ENCODE results near the gene COPZ1. TPM values are rescaled to one million over a fixed set of nuclear protein-coding genes. Genes with fewer than 3 reads are reported as not detected.
A peak's percentile ranks its signal among the peaks of the same experiment; 100 is the strongest.
"Not testable (repeated sequence)": the region's sequence is repeated elsewhere in the genome, so short reads cannot be mapped to it uniquely, and the experiment has no call there.

COPZ1 gene, protein sequence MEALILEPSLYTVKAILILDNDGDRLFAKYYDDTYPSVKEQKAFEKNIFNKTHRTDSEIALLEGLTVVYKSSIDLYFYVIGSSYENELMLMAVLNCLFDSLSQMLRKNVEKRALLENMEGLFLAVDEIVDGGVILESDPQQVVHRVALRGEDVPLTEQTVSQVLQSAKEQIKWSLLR
- 273 and 325 TPM in 2 replicates for total RNA-seq (2014; rRNA removed; shearing (Covaris generic))
- 216 and 226 TPM in 2 replicates for polyA plus RNA-seq (2015; cell fraction: cytosol; rRNA removed)
- 95.6 and 116 TPM in 2 replicates for polyA plus RNA-seq (2015; cell fraction: nucleus; rRNA removed)

DNA sequence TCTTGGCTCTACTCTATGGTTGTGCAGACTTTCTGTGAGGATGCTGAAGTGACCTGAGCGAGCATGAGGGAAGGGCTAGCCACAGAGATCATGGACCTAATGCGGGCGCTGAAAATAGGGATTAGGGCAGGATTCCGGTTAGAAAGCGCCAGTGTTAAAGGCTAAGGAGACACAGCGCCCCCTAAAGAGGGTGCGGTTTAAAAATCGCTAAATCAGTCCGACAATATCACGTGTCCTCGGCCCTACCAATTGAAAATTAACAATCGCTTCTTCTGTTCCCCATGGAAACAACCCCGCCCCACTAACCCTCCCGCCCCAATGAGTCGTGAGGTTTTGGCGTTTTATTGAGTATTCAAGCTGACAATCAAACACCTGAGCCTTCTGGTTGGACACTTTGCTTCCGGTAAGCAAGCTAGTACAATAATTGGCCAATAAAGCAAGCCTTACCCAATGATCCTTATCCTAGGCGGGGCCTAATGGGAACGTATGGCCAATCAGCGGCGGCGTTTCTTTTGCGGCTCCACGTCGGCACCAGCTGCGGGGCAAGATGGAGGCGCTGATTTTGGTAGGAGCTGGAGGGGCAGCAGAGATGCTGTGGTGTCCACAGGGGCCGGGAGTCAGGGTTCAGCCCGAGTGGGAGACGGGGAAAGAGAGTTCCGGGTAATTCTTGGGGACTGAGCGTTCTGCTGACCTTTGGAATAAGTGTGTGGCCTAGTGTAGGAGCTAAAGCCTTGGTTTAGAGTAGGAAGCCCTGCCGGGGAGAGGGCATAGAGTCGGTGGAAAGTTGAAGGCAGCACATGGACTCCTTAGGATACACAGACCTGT, at the start of gene COPZ1:
Gene COPZ1, plus strand, starts transcription at position 515 of the 825 bp plus-strand sequence. Its CDS starts 33 bp downstream, at position 548.
- DNase-seq (ENCODE audit: low read depth, low spot score) = peak; percentile 100
- in situ Hi-C loops (cut with HindIII; ENCODE audit: low pct_unique_long_range_greater_than_20kb, low sequenced_read_pairs) = no loop called here

DNA sequence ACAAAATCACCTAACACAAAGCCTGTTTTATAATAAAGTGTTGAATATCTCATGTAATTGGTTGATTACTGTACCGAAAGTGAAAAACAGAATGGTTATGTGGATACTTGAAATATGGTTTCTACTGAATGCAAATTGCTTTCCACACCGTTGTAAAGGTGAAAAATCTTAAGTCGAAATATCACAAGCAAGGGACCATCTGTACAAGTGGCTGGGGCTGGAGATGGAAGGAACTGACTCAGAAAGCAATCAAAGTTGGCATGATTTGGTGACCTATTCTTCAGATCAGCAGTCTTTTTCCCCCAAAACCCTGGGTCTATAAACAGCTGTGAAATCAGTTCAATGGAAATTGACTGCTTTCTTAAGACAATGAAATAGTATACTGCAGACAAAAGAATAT, 48.6 kb upstream of the COPZ1 start:
- no peak for DNase-seq (ENCODE audit: low read depth, low spot score)
- in situ Hi-C loops (cut with HindIII; ENCODE audit: low pct_unique_long_range_greater_than_20kb, low sequenced_read_pairs) = no loop called here

- no peak for DNase-seq (ENCODE audit: low read depth, low spot score)
- in situ Hi-C loops (cut with HindIII; ENCODE audit: low pct_unique_long_range_greater_than_20kb, low sequenced_read_pairs) = no loop called here
These were observed 47.1 kb upstream of the COPZ1 start for GRCh38 chr12:54277823-54278276.

DNA sequence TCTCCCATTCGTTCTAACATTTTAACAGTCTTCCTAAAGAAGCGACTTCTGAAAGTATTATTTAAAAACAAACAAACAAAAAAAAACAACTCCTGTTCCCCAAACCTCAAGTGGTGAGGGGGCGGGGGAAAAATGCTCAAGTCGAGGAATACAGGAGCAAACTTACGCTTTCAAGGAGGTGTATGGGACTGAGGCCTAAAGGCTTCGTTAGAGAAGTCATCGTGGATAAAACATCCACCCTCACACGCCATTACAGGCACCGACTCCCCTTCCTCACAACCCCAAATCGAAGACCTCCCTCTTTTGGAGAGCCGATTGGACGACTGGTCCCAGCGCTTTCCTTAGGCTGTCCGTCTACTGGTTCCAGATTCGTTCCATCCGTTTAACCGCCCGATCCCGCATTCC, 45.7 kb upstream of the COPZ1 start:
- DNase-seq (ENCODE audit: low read depth, low spot score) = no peak
- in situ Hi-C loops (cut with HindIII; ENCODE audit: low pct_unique_long_range_greater_than_20kb, low sequenced_read_pairs) = no loop called here

DNA sequence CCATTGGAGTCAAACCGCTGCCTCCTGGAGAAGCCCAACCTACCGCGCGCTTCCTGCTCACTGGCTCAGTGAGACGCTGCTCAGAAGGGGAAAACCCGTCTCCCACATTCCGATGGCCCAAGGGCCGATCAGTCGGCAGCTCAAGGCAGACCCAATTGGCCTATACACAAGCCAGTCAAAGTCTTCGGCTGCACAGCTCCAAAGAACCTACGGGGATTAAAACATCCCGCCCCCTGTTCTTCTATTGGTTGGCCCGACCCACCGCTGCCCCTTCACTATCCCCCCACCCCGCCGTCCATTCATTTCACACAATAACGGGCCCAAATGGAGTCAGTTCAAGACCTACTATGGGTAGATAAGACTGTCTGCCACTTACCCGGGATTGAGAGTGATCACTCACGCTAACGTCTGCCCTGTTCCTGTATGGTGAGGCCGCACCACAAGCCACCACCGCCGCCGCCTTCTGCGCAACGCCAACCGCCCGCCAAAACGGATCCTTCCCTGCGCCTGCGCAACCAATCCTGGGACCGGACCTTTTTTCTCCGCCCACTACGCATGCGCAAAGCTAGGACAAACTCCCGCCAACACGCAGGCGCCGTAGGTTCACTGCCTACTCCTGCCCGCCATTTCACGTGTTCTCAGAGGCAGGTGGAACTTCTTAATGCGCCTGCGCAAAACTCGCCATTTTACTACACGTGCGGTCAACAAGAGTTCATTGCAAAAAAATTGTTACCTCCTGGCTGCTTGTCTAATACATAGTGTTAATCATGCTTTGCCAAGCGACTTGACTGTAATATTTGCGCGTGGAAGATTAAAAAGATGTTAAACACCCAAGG, 45.1 kb upstream of the COPZ1 start, which contains the start of gene CBX5:
Gene CBX5, minus strand, starts transcription at position 491 of the 836 bp plus-strand sequence. CDS start 22,472 bp downstream, outside the sequence.
- peak; percentile 100 for DNase-seq (ENCODE audit: low read depth, low spot score)
- in situ Hi-C loops (cut with HindIII; ENCODE audit: low pct_unique_long_range_greater_than_20kb, low sequenced_read_pairs) = no loop called here

DNA sequence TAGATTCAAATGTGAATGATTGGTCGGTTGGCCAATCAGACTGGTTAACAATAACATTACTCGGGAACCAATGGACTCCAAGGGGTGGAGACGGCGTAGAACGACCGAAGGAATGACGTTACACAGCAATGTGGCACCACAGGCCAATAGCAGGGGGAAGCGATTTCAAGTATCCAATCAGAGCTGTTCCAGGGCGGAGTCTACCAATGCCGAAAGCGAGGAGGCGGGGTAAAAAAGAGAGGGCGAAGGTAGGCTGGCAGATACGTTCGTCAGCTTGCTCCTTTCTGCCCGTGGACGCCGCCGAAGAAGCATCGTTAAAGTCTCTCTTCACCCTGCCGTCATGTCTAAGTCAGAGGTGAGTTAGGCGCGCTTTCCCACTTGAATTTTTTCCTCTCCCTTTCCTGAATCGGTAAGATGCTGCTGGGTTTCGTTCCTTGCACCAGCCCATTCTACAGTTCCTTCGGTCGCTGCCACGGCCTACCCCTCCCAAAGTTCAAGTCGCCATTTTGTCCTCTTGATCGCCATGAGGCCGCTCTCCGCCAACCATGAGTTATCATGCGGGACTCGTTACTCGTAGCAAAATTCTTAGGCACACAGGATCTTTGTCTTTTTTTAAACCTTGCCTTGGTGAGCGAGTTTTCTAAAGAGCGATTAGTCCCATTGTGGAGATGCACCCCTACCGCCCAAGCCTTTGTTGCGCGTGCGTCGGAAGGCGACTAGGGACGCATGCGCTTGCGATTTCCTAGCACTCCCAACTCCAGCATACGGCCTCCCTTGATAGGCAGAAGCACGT, 44.3 kb upstream of the COPZ1 start, which contains the start of gene HNRNPA1:
Gene HNRNPA1, plus strand, starts transcription at position 259 of the 793 bp plus-strand sequence. Its CDS starts 82 bp downstream, at position 341.
- in situ Hi-C loops (cut with HindIII; ENCODE audit: low pct_unique_long_range_greater_than_20kb, low sequenced_read_pairs) = no loop called here
- DNase-seq (ENCODE audit: low read depth, low spot score) = peak; percentile 100

DNA sequence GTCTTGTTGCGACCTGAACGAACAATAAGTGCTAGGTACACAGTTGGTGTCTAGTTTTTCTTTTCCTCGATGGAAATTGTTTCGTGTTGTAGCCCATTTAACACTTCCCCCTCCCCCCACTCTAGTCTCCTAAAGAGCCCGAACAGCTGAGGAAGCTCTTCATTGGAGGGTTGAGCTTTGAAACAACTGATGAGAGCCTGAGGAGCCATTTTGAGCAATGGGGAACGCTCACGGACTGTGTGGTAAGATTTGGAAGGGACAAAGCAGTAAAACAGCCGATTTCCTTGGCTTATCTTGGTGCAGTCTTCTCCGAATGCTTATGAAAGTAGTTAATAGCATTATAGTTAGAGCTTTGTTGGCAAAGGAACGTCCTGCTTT, 43.7 kb upstream of the COPZ1 start:
- in situ Hi-C loops (cut with HindIII; ENCODE audit: low pct_unique_long_range_greater_than_20kb, low sequenced_read_pairs); DNase-seq (ENCODE audit: low read depth, low spot score): not testable (repeated sequence)

DNA sequence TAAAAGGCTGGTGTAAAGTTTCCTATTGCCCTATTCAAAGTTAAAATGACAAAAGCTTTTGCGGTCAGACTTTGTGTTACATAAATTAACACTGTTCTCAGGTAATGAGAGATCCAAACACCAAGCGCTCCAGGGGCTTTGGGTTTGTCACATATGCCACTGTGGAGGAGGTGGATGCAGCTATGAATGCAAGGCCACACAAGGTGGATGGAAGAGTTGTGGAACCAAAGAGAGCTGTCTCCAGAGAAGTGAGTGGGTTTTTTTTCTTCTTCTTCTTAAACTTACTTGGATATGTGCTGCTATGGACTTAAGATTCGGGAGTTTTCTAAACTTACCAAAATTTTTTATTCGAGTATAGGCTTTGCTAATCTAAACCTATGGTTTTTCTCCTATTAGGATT, 43.2 kb upstream of the COPZ1 start:
- in situ Hi-C loops (cut with HindIII; ENCODE audit: low pct_unique_long_range_greater_than_20kb, low sequenced_read_pairs); DNase-seq (ENCODE audit: low read depth, low spot score): not testable (repeated sequence)

DNA sequence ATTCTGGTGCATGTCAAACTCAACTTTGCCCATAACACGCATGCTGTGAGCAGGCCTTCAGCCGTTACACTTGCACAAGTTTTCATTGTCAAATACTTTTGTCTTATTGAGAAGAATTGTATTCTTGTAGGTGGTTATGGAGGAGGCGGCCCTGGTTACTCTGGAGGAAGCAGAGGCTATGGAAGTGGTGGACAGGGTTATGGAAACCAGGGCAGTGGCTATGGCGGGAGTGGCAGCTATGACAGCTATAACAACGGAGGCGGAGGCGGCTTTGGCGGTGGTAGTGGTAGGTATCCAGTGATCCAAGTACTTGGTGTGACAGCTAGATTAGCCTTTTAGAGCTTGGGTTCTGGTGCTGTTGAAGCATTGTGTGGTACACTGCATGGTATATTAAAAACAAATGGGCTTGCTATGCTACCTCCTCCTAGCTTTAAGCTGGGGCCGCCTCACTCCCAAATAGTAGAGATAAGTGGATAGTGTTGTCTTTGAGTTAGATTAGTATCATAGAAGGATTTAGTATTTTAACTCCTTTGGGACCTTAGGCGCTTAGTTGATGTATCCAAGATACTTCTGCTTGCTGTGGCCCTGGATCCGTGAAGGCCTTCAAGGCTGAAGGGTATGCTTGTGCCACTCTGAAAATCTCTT, 41.9 kb upstream of the COPZ1 start:
- no peak for DNase-seq (ENCODE audit: low read depth, low spot score)
- in situ Hi-C loops (cut with HindIII; ENCODE audit: low pct_unique_long_range_greater_than_20kb, low sequenced_read_pairs) = no loop called here

GRCh38 chr12:54284070-54284780, 40.7 kb upstream of the COPZ1 start:
- DNase-seq (ENCODE audit: low read depth, low spot score); in situ Hi-C loops (cut with HindIII; ENCODE audit: low pct_unique_long_range_greater_than_20kb, low sequenced_read_pairs): not testable (repeated sequence)

DNA sequence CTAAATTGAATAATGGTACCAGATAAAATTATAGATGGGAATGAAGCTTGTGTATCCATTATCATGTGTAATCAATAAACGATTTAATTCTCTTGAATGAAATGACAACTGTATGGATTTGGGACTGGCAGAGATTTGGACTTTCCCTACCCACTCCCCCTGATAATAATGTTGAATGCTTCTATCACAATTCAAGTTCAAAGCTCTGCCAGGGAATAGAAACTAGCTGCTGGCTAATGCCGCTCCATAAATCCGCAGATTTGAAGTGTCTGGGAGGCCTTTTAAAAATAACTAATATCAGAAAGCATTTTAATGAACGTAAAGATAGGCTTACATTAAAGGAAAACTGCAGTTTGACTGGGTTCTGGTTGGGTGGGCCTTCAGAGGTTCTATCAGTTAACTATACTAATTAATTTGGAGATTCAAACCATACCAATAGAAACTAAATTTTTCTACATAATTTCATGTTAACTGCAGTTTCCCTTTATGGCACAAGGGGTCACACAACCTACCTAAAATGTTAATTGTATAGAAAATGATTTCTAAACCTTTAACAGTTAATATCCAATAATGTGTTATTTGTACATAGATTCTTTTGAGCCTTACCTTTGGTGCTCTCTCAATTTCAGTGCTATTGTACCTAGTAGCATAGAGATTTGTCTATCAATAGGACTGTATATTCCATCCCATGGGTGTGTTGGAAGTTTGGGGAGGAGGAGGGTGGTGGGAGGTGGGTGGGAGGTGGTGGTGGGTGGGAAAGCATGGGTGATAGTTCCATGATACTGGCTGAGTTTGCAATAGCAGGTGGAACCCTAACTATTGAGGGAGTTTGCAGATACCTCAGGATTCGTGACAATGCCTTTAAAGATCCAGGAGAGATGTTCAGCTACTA, 39.5 kb upstream of the COPZ1 start:
- in situ Hi-C loops (cut with HindIII; ENCODE audit: low pct_unique_long_range_greater_than_20kb, low sequenced_read_pairs) = no loop called here
- DNase-seq (ENCODE audit: low read depth, low spot score) = no peak

GRCh38 chr12:54286042-54287030, 38.6 kb upstream of the COPZ1 start:
- no peak for DNase-seq (ENCODE audit: low read depth, low spot score)
- in situ Hi-C loops (cut with HindIII; ENCODE audit: low pct_unique_long_range_greater_than_20kb, low sequenced_read_pairs) = no loop called here

DNA sequence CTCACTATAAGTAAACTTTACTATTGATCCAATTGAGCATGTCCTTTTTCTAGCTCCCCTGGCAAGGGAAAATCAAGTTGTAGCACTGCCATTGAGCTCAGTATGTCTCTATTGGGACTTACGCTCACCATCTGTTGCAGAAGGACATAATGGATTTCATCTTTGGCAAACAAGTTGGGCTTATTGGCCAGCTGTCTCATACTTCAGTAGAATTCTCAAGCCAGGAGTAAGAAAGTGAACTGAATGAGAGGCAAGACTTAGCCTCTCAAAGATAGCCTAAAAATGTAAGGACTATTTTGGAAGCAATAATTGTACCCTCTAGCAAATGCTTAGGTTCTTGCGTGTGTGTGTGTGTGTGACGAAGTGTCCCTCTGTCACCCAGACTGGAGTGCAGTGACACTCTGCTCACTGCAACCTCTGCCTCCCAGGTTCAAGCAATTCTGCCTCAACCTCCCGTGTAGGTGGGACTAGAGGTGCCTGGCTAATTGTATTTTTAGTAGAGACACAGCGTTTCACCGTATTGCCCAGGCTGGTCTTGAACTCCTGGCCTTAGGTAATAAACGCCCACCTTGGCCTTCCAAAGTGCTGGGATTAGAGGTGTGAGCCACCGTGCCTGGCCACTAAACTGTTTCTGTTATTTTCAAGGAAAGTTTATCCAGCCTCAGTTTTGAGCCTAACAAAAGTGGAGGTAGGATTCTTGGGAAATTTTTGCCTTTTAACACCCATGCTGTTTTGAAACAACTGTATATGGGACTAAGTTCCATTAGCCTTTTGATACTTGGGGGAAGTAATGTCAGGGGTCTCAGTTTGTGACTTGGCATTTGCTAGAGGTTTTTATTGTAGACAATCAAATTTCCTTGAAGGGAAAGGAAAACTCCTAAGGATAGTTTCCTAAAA, 37.4 kb upstream of the COPZ1 start:
- no peak for DNase-seq (ENCODE audit: low read depth, low spot score)

More for the DNA sequence above, 37.4 kb upstream of the COPZ1 start:
- in situ Hi-C loops (cut with HindIII; ENCODE audit: low pct_unique_long_range_greater_than_20kb, low sequenced_read_pairs) = no loop called here
